Upper lobe of right lung (tissue), 1 donor: ENCODE results near the gene EPO. TPM values are rescaled to one million over a fixed set of nuclear protein-coding genes. Genes with fewer than 3 reads are reported as not detected.
A peak's percentile ranks its signal among the peaks of the same experiment; 100 is the strongest.

ENCODE experiments used
- ATAC-seq: fragments of 200-7000 bp; cut with Tn5 transposase; one replicate; pipeline ENCODE4 v1.9.1; 2020; ENCODE audit warnings: mild to moderate bottlenecking, moderate library complexity
- DNase-seq: peaks from one replicate; pipeline ENCODE4 v3.0.0-alpha.2; 2020
- H3K27ac ChIP-seq: fragments of 200-600 bp; one replicate; pipeline ENCODE4 v1.8.0; 2022
- H3K27me3 ChIP-seq: fragments of 200-600 bp; one replicate; pipeline ENCODE4 v1.8.0; 2022; ENCODE audit warnings: mild to moderate bottlenecking
- H3K36me3 ChIP-seq: fragments of 200-600 bp; one replicate; pipeline ENCODE4 v1.8.0; 2022
- H3K4me1 ChIP-seq: fragments of 200-600 bp; one replicate; pipeline ENCODE4 v1.8.0; 2022
- H3K4me3 ChIP-seq: fragments of 200-600 bp; one replicate; pipeline ENCODE4 v1.8.0; 2022; ENCODE audit warnings: mild to moderate bottlenecking
- H3K9me3 ChIP-seq: fragments of 200-600 bp; one replicate; pipeline ENCODE4 v1.8.0; 2022
- CTCF ChIP-seq: fragments of 200-600 bp; IDR thresholded peaks from one replicate; pipeline ENCODE4 v1.8.0; 2022; ENCODE audit warnings: antibody characterized with exemption
- intact Hi-C: fragments of 100-400 bp; cut with DNase I; formaldehyde crosslinking; loops from one replicate; pipeline ENCODE4 v1.11.0; 2022
- total RNA-seq: library from RNA; stranded (reverse); fragmentation: NEBNext Ultra II Directional; extraction: Animal tissue kit (Norgen Biotek cat#: 25700); gene quantifications from one replicate; pipeline ENCODE4 v1.2.1, GENCODE V29; 2021
- donor health status: DM: no; HTN: yes; CAD: no; lungs with severe emphysema.

EPO gene
- total RNA-seq, 1 donor from 2014 or later = not detected

GRCh38 chr7:100687751-100688300 lies 32.4 kb upstream of the EPO start:
- no peak for DNase-seq
- Histone ChIP-seq H3K27me3 (no peaks in the 10 kb centered on the region), H3K9me3 (no peaks in the 10 kb centered on the region), H3K4me3 (no peak overlapping the region), H3K4me1 (peaks cover 19% of the 10 kb centered on the region), H3K36me3 (peaks cover 56% of the 10 kb centered on the region), H3K27ac (no peak overlapping the region)
- intact Hi-C loops = loop anchor here (10.0 kb wide), 3 partner anchors 73 to 213 kb away; partner anchors contain the start of genes MOSPD3 and TSC22D4
- no peak for ATAC-seq
- no peak for TF ChIP-seq CTCF

GRCh38 chr7:100688326-100688860 lies 31.9 kb upstream of the EPO start:
- H3K4me1 ChIP-seq = peaks cover 21% of the 10 kb centered on the region
- H3K36me3 ChIP-seq = peaks cover 50% of the 10 kb centered on the region
- DNase-seq (no peak), ATAC-seq (no peak)
- H3K9me3 ChIP-seq = no peaks in the 10 kb centered on the region
- H3K4me3 ChIP-seq = no peak overlapping the region
- intact Hi-C loops = loop anchor here (10.0 kb wide), 3 partner anchors 74 to 214 kb away; partner anchors contain the start of genes MOSPD3 and TSC22D4
- no peak overlapping the region for H3K27ac ChIP-seq
- no peaks in the 10 kb centered on the region for H3K27me3 ChIP-seq
- TF ChIP-seq CTCF = no peak

DNA sequence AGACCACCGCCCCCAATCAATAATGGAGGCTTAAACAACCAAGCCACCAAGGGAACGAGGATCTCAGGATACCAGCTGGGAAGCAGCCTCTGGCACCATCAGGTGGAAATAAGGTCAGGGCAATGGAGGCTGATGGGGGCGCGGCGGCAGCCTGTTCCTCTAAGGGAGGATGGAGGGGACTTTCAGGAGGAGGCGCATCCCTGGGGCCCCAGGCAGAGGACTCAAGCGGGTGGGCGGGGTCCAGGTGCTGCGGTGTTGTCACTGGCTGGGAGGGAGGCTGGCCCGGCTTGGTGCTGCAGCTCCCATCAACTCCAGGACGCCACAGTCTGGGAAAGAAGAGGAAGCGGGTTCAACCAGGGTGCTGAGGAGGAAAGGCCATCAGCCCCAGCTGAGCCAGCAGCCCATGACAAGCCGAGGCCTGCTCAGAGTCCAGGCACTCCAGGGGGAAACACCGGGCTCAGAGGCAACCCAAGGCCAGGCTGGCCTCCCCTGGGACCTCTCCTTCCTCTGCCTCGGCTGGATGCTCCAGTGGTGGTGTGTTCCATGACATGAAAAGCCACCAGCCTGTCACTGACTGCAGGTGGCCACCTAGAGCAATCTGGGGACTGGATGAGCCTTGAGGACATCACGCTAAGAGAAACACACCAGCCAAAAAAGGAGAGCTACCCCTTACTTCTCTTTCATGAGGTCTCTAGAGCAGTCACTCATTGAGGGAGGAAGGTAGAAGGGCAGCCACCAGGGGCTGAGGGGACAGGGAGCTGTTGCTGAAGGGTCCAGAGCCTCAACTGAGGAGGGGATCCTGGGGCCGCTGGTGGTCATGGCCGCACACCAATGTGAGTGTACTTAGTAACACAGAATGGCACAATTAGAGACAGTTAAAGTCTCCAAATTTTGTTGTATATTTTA lies 30.8 kb upstream of the EPO start:
- peaks cover 21% of the 10 kb centered on the region for H3K4me1 ChIP-seq
- ATAC-seq = no peak

GRCh38 chr7:100691676-100692577 lies 28.3 kb upstream of the EPO start:
- intact Hi-C loops = no loop called here

More for the DNA sequence above, 30.8 kb upstream of the EPO start:
- intact Hi-C loops = loop anchor here (10.0 kb wide), 3 partner anchors 75 to 215 kb away; partner anchors contain the start of genes MOSPD3 and TSC22D4
- Histone ChIP-seq H3K4me3 (no peak overlapping the region), H3K27ac (no peak overlapping the region), H3K9me3 (no peaks in the 10 kb centered on the region), H3K36me3 (peaks cover 39% of the 10 kb centered on the region), H3K27me3 (no peaks in the 10 kb centered on the region)
- no peak for TF ChIP-seq CTCF
- DNase-seq = peak; percentile 63

More at GRCh38 chr7:100691676-100692577, 28.3 kb upstream of the EPO start:
- peak; percentile 90 for TF ChIP-seq CTCF
- Histone ChIP-seq H3K9me3 (no peaks in the 10 kb centered on the region), H3K36me3 (peaks cover 15% of the 10 kb centered on the region), H3K27ac (no peak overlapping the region), H3K4me3 (peak overlapping the region; percentile 76), H3K4me1 (peaks cover 21% of the 10 kb centered on the region), H3K27me3 (no peaks in the 10 kb centered on the region)
- DNase-seq = peak; percentile 88
- ATAC-seq = peak; percentile 83
